NCI-H1092 treated with DMSO at 0.1 percent for 48 hours (cell line): ENCODE results near the gene SH3GL1.

Source experiments
- DNase-seq: peaks from one replicate; lab custom pipeline; 2025; lab: John Stamatoyannopoulos, UW

SH3GL1 gene

GRCh38 chr19:4375164-4376027 is 25.0 kb downstream of the SH3GL1 start:
- no peak for DNase-seq

DNA sequence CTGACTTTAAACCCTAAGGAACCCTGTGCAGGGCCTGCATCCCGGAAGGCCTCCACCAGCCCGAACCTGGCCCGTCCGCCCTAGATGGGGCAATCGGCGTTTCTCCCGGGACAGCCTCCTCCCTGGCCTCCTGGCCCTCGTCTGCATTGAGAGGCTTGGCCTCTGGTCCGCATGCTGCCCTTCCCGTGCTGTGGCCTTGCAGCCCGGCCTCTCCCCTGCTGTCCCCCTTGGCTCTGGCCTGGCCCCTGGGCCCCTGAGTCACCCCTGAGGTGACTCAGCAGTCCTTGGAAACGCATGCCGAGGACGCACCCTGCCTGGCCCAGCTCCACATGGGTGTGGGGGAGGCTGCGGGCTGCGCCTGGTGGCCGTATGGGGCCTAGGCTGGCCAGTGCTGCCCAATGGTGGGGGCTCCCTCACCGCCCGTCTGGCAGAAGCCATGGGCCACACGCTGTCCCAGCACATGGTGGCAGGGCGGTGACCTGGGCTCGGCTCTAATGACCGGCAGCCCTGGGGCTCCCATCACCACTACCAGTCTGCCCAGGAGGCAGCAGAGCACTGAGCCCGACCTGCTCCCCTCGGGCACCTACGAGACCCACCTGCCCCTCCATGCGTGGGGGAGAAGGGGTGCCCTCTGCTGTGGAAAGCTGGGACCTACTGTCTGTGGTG is 25.7 kb downstream of the SH3GL1 start:
- DNase-seq, result no peak

DNA sequence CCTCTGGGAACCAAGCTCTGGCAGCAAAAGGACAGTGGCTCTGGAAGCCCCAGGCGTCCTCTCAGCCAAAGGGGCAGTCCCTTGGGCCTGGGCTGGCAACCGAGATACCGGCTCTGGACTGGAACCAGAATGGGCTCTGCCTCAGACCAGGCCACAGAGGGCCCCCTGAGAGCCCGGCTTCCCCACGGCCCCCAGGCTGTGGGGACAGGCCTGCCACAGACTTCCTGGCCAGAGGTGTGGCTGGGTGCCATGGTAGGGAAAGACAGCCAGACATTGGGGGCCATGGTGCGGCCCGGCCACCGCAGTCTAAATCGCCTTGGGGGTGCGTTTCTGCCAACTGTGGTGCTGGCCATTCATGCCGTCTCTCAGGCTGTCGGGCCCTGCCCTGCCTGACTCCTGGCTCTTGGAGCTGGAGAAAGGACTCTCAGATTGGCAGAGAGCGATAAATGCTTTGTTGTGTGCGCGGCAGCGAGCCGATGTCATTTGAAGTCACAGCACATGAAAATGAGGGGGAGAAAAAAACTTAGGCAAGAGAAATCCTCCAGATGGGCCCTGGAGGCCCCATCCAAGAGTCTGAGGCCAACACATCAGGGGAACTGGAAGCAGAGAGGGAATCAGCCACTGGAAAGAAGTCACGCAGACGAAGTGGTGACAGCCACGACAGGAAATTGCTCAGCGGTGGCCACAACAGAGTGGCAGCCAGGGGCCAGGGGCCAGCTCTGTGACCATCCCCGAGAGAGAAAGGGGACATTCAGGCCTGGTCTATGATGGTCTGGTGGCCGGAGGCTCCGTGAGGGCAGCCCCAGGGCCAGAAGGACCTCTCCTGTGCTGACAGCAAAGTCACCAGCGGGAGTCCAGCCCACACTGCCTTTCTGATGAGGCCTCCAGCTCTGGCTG is 26.5 kb downstream of the SH3GL1 start:
- no peak for DNase-seq

DNA sequence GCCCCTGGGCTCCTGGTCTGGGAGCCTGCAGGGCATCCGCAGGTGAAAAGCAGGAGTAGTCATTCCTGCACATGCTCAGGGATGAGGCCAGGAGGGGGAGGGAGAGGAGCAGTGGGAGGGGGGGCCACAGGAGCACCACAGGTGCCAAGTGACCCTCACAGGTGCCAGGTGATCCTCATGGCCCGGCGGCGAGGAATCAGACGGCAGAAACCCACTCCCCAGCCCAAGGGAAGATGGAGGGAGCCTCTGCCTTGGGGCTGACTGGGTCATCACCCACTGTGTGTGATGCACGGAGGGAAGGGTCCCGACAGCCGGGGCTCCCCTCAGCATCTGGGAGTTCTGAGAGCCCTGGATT is 27.4 kb downstream of the SH3GL1 start:
- DNase-seq, result no peak

DNA sequence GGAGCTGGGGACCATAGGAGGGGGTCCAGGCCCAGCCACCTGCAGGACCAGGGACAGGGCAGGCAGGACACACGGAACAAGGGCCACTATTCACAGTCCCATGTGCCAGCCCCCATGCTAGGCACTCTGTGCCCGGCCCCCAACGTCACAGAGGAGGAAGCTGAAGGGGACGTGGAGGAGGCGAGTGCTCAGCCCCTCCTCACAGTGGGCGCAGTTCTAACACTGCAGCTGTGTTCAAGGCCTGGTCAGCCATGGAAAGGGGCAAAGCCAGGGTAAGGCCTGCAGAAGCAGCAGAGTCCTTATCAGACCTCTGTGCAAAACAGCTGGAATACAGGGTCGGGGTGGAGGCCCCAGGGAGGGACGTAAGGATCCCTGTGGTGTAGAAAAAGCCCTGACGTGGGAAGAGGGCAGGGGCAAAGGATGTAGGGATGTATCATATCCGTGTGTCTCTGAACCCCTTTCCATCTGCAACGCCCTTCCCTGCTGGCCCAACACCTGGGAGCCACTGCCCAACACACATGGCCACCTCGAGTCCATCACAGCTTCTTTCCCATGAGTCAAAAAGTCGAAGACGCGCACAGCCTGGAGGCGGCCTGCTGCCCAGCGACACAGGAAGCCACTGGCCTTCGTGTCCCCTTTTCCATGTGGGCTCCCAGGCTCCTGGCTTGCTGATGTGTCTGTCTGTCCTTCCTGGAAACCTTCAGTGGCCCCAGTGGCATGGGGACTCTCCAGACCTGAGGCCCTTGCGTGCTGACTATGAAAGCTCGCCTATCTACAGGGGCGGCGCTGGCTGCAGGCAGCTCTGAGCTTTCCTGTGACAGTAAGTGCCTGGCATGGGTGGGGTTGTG is 28.0 kb downstream of the SH3GL1 start:
- DNase-seq, result no peak

- no peak for DNase-seq
Observed at GRCh38 chr19:4371247-4372164, 28.8 kb downstream of the SH3GL1 start.

DNA sequence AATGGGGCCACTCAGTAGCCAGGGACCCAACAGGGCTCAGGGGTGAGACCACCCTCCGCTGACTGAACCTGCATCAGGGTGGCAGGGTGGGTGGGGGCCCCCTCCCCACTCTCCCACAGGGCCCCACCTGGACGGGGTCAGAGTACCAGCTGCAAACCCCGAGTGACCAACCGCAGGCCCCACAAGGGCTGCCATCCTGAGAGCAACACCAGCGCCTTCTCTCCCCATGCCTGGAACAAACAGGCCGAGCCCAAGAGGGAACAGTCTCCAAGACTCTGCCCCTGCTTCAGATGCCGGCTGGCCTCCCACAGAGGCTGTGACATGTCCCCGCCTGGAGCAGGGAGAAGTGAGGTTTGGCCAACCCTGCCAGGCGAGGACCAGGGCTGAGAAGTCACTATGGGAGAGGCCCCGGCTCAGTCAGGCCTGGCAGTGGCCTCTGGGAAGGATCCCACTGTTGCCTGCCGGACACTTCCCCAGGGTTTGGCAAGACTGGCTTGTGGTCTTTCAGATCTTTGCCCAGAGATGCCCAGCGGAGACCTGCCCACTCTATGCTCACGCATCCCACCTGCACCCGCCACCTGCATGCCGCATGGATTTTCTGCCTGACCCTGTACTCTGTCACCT is 29.8 kb downstream of the SH3GL1 start:
- no peak for DNase-seq

- no peak for DNase-seq
Observed at GRCh38 chr19:4369888-4370260, 30.5 kb downstream of the SH3GL1 start.

GRCh38 chr19:4369109-4369887 is 31.0 kb downstream of the SH3GL1 start:
- DNase-seq, result no peak

DNA sequence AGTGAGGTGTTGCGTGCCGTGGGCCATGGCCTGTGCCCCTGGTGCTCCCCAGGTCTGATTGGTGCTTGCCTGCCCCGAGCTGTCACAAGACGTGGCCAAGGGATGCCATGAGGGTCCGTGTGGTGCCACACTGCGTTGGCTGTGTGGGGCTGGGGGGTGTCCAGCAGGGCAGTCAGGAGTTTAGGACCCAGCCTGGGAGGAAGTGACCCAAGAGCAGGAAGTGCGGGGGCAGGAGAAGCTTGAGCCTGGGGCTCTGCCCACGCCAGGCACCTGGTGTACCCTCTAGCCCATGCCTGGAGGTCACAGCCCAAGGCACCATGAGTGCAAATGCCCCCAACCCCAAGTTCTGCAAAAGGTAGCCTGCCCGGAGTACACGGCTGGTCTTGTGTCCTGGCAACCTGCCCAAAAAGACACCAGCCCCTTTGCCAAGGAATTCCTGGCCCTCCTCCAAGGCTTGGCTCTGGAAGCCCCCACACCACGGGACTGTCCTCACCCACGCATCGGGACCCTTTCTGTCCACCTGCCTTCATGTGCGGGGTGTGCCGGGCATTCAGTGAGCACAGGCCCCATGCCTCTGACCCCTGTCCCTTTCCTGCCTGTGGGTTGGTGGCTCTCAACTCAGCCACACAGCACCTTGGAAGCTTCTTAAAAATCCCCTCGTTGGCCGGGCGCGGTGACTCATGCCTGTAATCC is 32.1 kb downstream of the SH3GL1 start:
- DNase-seq, result no peak

GRCh38 chr19:4367781-4368127 is 32.6 kb downstream of the SH3GL1 start:
- no peak for DNase-seq

GRCh38 chr19:4367336-4367723 is 33.0 kb downstream of the SH3GL1 start:
- DNase-seq, result no peak

GRCh38 chr19:4366666-4367335 is 33.5 kb downstream of the SH3GL1 start:
- no peak for DNase-seq

- no peak for DNase-seq
Observed at GRCh38 chr19:4365791-4366665, 34.3 kb downstream of the SH3GL1 start.

GRCh38 chr19:4365341-4365740 is 35.0 kb downstream of the SH3GL1 start:
- no peak for DNase-seq

- DNase-seq, result no peak
Observed at GRCh38 chr19:4363571-4364304, 36.6 kb downstream of the SH3GL1 start.
